Neutrophil (primary cell): ENCODE measurements around the gene HHAT.

ENCODE experiments used
- H3K27ac ChIP-seq: fragments of 200-600 bp; sonication (generic); 2 replicates; pipeline ENCODE4 v1.5.1; 2016; ENCODE audit warnings: mild to moderate bottlenecking, moderate library complexity
- H3K27me3 ChIP-seq: fragments of 200-600 bp; sonication (generic); 2 replicates; pipeline ENCODE4 v1.6.0; 2016; ENCODE audit warnings: mild to moderate bottlenecking
- H3K36me3 ChIP-seq: fragments of 200-600 bp; sonication (generic); 2 replicates; pipeline ENCODE4 v1.5.1; 2017
- H3K4me1 ChIP-seq, 2 experiments: fragments of 200-600 bp in 1 of 2; sonication (generic) in 1 of 2; 1 replicate in 1 of 2; 2 replicates in 1 of 2; pipeline versions ENCODE4 v1.5.1 to v1.6.1; 2013 to 2016; ENCODE audit warnings: low read depth in 1 of 2, low read length in 1 of 2, mild to moderate bottlenecking in 1 of 2, moderate library complexity in 1 of 2; ENCODE audit not compliant: control insufficient read depth in 1 of 2, insufficient read depth in 1 of 2
- H3K4me3 ChIP-seq, 2 experiments: fragments of 200-600 bp in 1 of 2; sonication (generic) in 1 of 2; 1 replicate in 1 of 2; 2 replicates in 1 of 2; pipeline ENCODE4 v1.5.1; 2013 to 2016; ENCODE audit warnings: low read depth in 1 of 2, low read length in 1 of 2, mild to moderate bottlenecking in 1 of 2, moderate library complexity in 1 of 2
- H3K9me3 ChIP-seq: fragments of 200-600 bp; sonication (generic); 2 replicates; pipeline ENCODE4 v1.5.1; 2016
- TF ChIP-seq, protein P1 (sequence below): fragments of 200-600 bp; sonication (generic); IDR thresholded peaks from 2 replicates; pipeline ENCODE4 v1.5.1; 2016; ENCODE audit warnings: antibody characterized with exemption

The HHAT gene

GRCh38 chr1:210298296-210298695 is 30.4 kb upstream of the HHAT start:
- H3K27me3 ChIP-seq, result peaks cover 76% of the 10 kb centered on the region
- H3K36me3 ChIP-seq, result no peaks in the 10 kb centered on the region
- H3K4me3 ChIP-seq, result no peak overlapping the region
- TF ChIP-seq, protein P1, sequence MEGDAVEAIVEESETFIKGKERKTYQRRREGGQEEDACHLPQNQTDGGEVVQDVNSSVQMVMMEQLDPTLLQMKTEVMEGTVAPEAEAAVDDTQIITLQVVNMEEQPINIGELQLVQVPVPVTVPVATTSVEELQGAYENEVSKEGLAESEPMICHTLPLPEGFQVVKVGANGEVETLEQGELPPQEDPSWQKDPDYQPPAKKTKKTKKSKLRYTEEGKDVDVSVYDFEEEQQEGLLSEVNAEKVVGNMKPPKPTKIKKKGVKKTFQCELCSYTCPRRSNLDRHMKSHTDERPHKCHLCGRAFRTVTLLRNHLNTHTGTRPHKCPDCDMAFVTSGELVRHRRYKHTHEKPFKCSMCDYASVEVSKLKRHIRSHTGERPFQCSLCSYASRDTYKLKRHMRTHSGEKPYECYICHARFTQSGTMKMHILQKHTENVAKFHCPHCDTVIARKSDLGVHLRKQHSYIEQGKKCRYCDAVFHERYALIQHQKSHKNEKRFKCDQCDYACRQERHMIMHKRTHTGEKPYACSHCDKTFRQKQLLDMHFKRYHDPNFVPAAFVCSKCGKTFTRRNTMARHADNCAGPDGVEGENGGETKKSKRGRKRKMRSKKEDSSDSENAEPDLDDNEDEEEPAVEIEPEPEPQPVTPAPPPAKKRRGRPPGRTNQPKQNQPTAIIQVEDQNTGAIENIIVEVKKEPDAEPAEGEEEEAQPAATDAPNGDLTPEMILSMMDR, result no peak
- H3K27ac ChIP-seq, result no peak overlapping the region
- H3K4me1 ChIP-seq, result no peaks in the 10 kb centered on the region
- no peaks in the 10 kb centered on the region for H3K9me3 ChIP-seq

GRCh38 chr1:210298936-210299335 is 29.8 kb upstream of the HHAT start:
- Histone ChIP-seq H3K36me3 (no peaks in the 10 kb centered on the region), H3K27ac (no peak overlapping the region), H3K4me1 (no peaks in the 10 kb centered on the region), H3K27me3 (peaks cover 70% of the 10 kb centered on the region), H3K4me3 (no peak overlapping the region), H3K9me3 (no peaks in the 10 kb centered on the region)
- TF ChIP-seq, protein P1, result no peak

GRCh38 chr1:210299501-210299900 is 29.2 kb upstream of the HHAT start:
- peaks cover 64% of the 10 kb centered on the region for H3K27me3 ChIP-seq
- no peaks in the 10 kb centered on the region for H3K9me3 ChIP-seq
- TF ChIP-seq, protein P1, result no peak
- H3K36me3 ChIP-seq, result no peaks in the 10 kb centered on the region
- H3K4me1 ChIP-seq, result no peaks in the 10 kb centered on the region
- H3K4me3 ChIP-seq, result no peak overlapping the region
- H3K27ac ChIP-seq, result no peak overlapping the region

DNA sequence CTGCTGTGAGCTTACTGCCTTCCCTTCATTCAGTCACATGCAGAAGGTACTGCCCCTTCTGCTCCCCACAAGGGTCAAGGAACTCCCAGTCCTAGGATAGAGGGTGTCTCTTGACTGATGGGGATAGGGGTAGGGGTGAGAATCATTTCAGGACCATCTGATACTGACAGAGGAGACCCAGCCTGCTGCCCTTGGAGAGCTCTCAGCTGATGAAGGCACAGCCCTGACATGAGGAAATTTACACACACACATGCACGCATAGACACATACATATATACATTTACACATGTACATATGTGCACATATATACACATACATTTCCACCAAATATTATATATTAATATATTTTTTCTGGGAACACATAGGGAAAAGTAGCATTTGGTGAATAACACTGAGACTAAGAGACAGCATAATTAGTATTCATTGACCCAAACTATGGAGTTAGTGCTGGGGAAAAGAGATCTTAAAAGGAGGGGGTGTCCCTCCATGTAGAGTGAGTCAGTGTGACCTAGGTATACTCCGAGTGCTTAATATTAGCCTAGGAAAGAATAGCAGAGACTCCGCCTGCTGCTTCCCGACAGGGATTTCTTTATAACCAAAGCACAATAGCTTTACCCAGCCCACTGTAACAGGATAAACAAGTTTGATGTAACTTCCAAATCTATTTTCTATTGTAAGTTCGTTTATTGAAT is 27.6 kb upstream of the HHAT start:
- TF ChIP-seq, protein P1, result no peak
- no peak overlapping the region for H3K4me3 ChIP-seq
- no peaks in the 10 kb centered on the region for H3K4me1 ChIP-seq
- peaks cover 49% of the 10 kb centered on the region for H3K27me3 ChIP-seq
- no peaks in the 10 kb centered on the region for H3K9me3 ChIP-seq
- H3K36me3 ChIP-seq, result no peaks in the 10 kb centered on the region
- H3K27ac ChIP-seq, result no peak overlapping the region

GRCh38 chr1:210301615-210302000 is 27.1 kb upstream of the HHAT start:
- Histone ChIP-seq H3K27ac (no peak overlapping the region), H3K4me3 (no peak overlapping the region), H3K27me3 (peaks cover 43% of the 10 kb centered on the region), H3K36me3 (no peaks in the 10 kb centered on the region), H3K4me1 (no peaks in the 10 kb centered on the region), H3K9me3 (no peaks in the 10 kb centered on the region)
- TF ChIP-seq, protein P1, result no peak
